Urinary bladder (tissue), 4 donors: ENCODE results near the gene PLXNC1. TPM values are rescaled to one million over a fixed set of nuclear protein-coding genes. Genes with fewer than 3 reads are reported as not detected.

ENCODE experiments used
- DNase-seq: peaks from one replicate; pipeline ENCODE4 v3.0.0-alpha.2; 2015; ENCODE audit errors: extremely low spot score
- H3K27ac ChIP-seq: one replicate; pipeline ENCODE4 v1.5.1; 2013; ENCODE audit warnings: low read depth, mild to moderate bottlenecking, moderate library complexity
- H3K36me3 ChIP-seq: one replicate; pipeline ENCODE4 v1.6.1; 2013; ENCODE audit warnings: mild to moderate bottlenecking, moderate library complexity; ENCODE audit not compliant: insufficient read depth
- H3K4me1 ChIP-seq: one replicate; pipeline ENCODE4 v1.6.1; 2013; ENCODE audit warnings: mild to moderate bottlenecking, moderate library complexity; ENCODE audit not compliant: insufficient read depth
- H3K4me3 ChIP-seq: one replicate; pipeline ENCODE4 v1.5.1; 2013; ENCODE audit warnings: low read depth, low read length
- WGBS: extraction: QIAGEN DNeasy Blood & Tissue Kit; methylation state at CpG from one replicate; pipeline ENCODE4 v1.1.7; 2013; 5-methylcytosine and 5-hydroxymethylcytosine counted together
- polyA plus RNA-seq: library from polyadenylated mRNA; stranded (reverse); fragments of 200-250 nt; gene quantifications from one replicate; pipeline ENCODE4 v1.2.3, GENCODE V29; 2013
- total RNA-seq: library from RNA; depleted of rRNA; stranded (reverse); fragments of >200 nt; gene quantifications from one replicate; pipeline ENCODE4 v1.2.3, GENCODE V29; 2014
- donor health status: healthy with polysubstance abuse.
- donor health status: healthy.

Gene PLXNC1
- total and polyA plus RNA-seq, 2 donors = 1.8 to 19.0 TPM

DNA sequence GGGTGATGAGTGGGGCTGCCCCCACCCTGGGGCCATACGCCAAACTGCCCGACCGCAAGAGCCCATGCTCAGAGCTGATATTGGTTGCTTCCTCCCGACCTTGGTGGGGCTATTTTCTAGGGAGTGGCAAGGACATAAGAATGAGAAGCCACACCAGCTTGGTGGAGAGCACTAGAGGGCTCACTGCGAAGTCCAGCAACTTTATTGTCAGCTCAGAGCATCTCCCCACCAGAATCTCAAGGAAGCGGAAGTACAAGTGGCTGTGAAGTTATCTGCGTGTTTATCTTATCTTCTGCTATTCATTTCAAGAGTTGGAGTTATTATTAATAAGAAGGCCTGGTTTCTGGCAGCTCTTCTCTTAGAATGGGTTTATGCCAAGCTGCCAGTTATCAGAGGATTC, 4.9 kb upstream of the PLXNC1 start:
- DNase-seq = no peak
- Histone ChIP-seq H3K27ac (no peak overlapping the region), H3K4me1 (no peaks in the 10 kb centered on the region), H3K4me3 (no peak overlapping the region), H3K36me3 (no peaks in the 10 kb centered on the region)
- WGBS = 69% methylated on average over 7 of the region's 7 CpGs

DNA sequence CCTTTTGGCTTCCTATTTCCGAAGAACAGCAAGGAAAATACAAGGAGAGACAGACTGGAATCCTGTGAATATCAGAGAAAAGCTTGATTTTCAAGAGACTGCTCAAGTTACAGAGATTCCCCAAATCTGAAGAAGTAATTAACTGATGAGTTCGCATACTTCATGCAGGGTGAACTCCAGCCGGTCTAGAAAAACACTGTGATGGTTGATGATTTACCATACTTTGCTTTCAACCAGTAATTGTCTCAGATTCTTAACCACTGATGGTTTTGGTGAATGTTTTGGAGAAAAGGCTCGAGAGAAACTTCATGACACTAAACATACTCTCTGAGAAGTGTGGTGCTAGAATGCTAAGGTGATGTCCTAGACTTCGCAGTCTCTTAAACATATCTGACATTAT, 4.4 kb upstream of the PLXNC1 start:
- 79% methylated on average over 5 of the region's 5 CpGs for WGBS

DNA sequence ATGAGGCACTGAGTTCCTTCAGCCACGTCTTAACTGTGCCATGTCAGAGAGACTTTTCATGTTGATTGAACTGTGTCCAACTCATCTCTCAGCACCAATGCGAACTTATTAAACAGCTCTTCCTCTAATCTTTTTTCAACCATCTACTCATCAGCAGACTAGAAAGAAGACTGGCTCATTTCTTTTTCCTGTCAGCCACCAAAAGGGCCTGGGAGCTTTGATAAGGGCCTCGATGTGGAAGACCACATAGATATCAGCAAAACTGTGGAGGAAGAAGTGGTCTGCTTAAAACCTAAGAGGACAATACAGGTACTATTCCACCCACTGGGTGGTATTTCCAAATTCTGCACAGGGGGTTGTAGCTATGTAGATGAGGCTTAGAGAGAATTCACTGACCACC, 3.6 kb upstream of the PLXNC1 start:
- DNase-seq = no peak
- H3K36me3 ChIP-seq = no peaks in the 10 kb centered on the region
- WGBS = 79% methylated on average over 3 of the region's 3 CpGs
- H3K4me1 ChIP-seq = peaks cover 2% of the 10 kb centered on the region
- no peak overlapping the region for H3K4me3 ChIP-seq
- no peak overlapping the region for H3K27ac ChIP-seq

More for the DNA sequence above, 4.4 kb upstream of the PLXNC1 start:
- H3K36me3 ChIP-seq = no peaks in the 10 kb centered on the region
- no peak overlapping the region for H3K27ac ChIP-seq
- no peak overlapping the region for H3K4me3 ChIP-seq
- no peak for DNase-seq
- peaks cover 2% of the 10 kb centered on the region for H3K4me1 ChIP-seq

DNA sequence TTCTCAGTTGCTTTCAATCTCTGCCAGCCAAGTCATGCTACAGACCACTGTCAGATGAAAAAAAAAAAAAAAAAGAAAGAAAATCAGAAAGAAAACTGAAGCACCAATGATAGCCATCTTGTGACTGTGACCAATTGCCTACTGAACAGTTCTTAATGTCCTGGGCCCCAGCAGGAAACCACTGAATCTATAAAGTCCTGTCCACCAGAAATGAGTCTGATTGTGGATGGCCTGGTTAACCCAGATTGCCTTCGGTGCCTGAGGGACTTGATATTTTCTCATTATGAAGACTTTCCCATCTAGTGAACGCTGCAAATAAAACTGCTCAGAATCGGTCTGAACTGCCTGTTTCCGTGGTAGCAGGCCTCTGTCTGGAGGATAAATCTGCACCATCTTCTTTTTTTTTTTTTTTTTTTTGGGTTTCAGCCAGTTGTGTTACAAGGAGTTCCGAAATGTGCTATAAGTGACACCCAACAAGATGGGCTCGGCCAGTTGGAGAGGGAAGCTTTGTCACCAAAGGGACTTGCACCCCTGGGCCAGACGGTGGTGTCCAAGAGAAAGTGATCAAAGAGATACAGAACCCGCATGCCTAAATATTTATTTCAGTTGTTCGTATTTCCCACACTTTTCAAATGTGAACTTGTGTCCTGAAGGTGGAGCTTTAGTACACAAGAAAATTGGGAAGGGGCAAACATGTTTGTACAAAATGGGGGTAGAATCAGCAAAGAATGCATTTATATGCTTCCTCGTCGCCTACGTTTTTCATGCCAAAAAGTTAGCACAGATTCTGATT, 3.0 kb upstream of the PLXNC1 start:
- no peak overlapping the region for H3K4me3 ChIP-seq
- peak; percentile 50 for DNase-seq

DNA sequence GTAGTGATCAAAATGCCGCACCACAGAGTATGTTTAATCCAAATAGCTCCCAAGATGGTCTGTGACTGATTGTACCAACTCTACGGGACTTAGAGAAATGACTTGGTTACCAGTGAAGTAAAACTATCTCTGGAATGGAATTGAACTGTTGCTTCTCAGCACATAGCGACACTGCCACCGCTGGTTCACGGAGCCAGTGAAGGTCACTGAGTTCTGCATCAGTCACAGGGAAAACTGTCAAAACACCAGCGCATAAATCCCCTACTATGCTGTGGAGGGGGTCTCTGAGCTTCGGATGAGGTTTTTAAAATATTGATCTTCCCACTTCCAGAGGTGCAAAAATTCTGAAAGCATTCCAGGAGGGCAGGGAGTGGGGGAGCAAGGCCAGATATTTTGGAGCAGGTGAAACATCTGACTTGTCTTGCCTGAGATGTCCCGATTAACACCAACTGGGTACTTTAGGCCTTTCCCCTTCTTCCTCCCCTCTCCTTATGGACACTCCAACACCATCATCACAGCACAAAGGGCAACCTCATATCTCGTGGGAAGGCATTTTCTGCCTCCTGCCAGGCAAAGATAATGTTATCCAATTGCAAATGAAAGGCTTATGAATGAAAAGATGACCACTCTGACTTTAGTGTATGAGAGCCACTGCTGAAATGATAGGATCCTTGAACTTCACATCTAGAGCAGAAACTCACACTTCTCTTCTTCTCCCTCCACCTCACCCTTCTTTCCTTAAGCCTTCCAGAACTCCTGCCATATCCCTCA, 2.0 kb upstream of the PLXNC1 start:
- Histone ChIP-seq H3K4me3 (no peak overlapping the region), H3K27ac (no peak overlapping the region), H3K4me1 (peaks cover 2% of the 10 kb centered on the region), H3K36me3 (no peaks in the 10 kb centered on the region)
- no peak for DNase-seq
- 90% methylated on average over 9 of the region's 9 CpGs for WGBS

More for the DNA sequence above, 3.0 kb upstream of the PLXNC1 start:
- Histone ChIP-seq H3K36me3 (no peaks in the 10 kb centered on the region), H3K4me1 (peaks cover 2% of the 10 kb centered on the region), H3K27ac (no peak overlapping the region)
- 42% methylated on average over 12 of the region's 12 CpGs for WGBS

DNA sequence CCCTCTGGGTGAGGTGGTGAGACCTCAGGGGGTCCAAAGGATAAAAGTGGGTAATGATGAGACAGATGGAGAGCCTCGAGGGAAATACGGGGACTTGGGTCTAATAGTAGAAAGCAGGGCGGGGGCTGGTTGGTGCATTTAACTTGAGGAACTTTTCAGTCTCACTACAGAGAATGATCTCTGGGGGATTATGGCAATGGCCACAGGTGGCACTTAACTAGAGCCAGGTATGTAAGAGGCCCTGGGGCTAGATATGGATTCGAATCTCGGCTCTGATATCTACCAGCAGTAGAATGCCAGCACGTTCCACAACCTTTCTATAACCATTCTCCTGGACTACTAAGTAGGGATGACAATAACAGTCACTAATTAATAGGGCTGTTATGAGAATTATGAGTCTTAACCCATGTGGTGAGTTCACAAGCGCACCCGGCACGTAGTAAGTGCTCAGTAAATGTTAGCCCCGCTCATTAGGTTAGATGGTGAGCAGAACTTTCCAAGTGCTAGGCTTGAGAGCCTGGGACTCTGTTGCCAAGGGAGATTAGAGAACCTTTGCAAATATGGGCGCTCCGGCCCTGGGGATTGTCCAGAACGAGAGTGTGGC, 888 bp upstream of the PLXNC1 start:
- no peak for DNase-seq
- 58% methylated on average over 13 of the region's 13 CpGs for whole genome bisulfite sequencing
- Histone ChIP-seq H3K36me3 (no peaks in the 10 kb centered on the region), H3K4me3 (peak overlapping the region; percentile 74), H3K27ac (no peak overlapping the region), H3K4me1 (peaks cover 2% of the 10 kb centered on the region)

DNA sequence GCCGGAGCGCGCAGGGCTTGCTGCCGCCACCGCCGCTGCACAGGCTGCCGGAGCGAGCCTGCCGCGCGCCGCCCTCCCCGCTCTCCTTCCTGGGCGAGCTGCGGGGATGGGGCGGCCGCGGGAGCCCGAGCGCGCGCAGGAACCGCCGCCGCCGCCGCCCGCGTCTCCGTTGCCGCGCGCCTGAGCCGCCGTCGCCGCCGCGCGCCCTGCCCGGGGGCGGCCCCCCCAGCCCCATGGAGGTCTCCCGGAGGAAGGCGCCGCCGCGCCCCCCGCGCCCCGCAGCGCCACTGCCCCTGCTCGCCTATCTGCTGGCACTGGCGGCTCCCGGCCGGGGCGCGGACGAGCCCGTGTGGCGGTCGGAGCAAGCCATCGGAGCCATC, 352 bp downstream of the PLXNC1 start:
- under 1% methylated on average over 62 of the region's 62 CpGs for WGBS
- Histone ChIP-seq H3K27ac (no peak overlapping the region), H3K4me3 (peak overlapping the region; percentile 74), H3K4me1 (peaks cover 2% of the 10 kb centered on the region), H3K36me3 (no peaks in the 10 kb centered on the region)
- no peak for DNase-seq

DNA sequence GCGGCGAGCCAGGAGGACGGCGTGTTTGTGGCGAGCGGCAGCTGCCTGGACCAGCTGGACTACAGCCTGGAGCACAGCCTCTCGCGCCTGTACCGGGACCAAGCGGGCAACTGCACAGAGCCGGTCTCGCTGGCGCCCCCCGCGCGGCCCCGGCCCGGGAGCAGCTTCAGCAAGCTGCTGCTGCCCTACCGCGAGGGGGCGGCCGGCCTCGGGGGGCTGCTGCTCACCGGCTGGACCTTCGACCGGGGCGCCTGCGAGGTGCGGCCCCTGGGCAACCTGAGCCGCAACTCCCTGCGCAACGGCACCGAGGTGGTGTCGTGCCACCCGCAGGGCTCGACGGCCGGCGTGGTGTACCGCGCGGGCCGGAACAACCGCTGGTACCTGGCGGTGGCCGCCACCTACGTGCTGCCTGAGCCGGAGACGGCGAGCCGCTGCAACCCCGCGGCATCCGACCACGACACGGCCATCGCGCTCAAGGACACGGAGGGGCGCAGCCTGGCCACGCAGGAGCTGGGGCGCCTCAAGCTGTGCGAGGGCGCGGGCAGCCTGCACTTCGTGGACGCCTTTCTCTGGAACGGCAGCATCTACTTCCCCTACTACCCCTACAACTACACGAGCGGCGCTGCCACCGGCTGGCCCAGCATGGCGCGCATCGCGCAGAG, 873 bp downstream of the PLXNC1 start:
- H3K4me1 ChIP-seq = peaks cover 2% of the 10 kb centered on the region
- peak overlapping the region; percentile 74 for H3K4me3 ChIP-seq
- 1% methylated on average over 76 of the region's 76 CpGs for WGBS
- no peaks in the 10 kb centered on the region for H3K36me3 ChIP-seq
- DNase-seq = no peak
- no peak overlapping the region for H3K27ac ChIP-seq

DNA sequence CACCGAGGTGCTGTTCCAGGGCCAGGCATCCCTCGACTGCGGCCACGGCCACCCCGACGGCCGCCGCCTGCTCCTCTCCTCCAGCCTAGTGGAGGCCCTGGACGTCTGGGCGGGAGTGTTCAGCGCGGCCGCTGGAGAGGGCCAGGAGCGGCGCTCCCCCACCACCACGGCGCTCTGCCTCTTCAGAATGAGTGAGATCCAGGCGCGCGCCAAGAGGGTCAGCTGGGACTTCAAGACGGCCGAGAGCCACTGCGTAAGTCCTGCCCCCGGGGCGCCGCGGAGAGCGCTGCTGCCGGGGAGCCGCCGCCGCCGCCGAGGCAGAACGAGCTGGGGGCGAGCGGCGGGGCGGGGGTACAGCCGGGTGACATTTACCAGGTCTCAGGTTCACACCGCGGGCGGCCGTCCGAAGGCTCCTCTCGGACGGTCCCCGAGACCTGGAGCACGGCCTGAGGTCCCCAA, 1.4 kb downstream of the PLXNC1 start:
- WGBS = under 1% methylated on average over 49 of the region's 49 CpGs
- no peak for DNase-seq
- Histone ChIP-seq H3K4me1 (peaks cover 2% of the 10 kb centered on the region), H3K27ac (no peak overlapping the region), H3K4me3 (peak overlapping the region; percentile 74), H3K36me3 (no peaks in the 10 kb centered on the region)

DNA sequence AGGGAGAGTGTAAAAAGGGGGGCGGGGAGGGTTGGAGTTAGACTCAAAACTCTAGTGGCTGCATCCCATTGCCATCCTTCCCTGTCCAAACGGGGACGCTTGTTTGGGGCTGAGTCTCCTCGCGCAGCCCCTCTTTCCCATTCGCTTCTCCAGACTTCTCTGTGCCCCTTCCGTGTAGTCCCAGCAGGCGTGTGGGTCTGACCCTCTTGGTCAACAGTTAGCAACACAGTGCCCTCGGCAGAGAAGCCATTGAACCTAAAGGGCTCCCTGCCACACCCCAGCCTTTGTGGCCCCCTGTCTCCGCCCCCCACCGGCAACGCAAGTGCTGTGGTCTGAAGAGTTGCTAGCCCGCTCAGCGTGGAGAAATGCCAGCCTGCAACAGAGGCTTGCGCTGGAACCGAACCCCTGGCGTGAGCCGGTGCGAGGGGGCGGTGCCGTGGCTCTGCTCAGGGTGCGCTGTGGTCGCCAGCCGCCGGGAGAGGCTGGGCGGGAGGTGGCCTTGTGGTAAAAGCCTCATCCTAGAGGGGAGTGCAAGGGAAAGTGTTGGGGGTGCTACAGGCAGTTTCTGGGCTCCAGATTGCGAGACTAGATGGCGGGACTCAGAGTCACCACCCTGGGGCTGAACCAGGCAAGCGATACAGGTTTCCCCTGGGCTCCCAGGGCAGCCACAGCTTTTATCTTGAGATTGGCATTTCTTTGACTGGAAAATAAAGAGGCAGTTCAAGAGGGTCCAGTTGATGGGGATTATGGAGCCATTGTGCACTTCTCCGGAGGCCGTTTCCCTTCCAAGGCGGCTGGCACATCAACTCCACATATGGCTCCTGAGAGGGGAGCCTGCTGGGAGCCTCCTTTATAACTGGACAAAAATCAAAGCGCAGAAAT, 2.1 kb downstream of the PLXNC1 start:
- peak overlapping the region; percentile 74 for H3K4me3 ChIP-seq
- WGBS = 14% methylated on average over 33 of the region's 33 CpGs
- no peak for DNase-seq
- H3K36me3 ChIP-seq = no peaks in the 10 kb centered on the region
- peaks cover 2% of the 10 kb centered on the region for H3K4me1 ChIP-seq
- no peak overlapping the region for H3K27ac ChIP-seq

DNA sequence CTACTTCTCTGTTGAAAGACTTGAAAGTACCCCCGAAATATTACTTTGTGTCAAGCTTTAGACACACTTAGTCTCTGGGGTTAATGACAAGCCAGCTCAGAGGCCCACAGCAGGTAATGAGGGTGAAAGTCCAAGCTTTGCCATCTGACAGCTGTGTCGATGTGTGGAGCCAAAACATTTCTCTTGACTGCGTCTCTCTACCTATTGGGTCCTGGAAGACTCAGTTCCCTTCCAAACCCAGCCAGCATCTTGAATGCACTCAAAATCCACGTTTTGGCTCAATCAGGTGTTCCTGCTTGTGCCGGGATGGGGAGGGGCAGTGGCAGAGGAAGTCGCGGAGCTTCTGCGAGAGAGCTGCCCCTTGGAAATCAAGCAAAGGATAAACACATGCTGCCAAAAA, 3.2 kb downstream of the PLXNC1 start:
- WGBS = 48% methylated on average over 8 of the region's 8 CpGs
- no peak overlapping the region for H3K27ac ChIP-seq
- no peaks in the 10 kb centered on the region for H3K36me3 ChIP-seq
- peaks cover 2% of the 10 kb centered on the region for H3K4me1 ChIP-seq
- no peak overlapping the region for H3K4me3 ChIP-seq
- DNase-seq = no peak

DNA sequence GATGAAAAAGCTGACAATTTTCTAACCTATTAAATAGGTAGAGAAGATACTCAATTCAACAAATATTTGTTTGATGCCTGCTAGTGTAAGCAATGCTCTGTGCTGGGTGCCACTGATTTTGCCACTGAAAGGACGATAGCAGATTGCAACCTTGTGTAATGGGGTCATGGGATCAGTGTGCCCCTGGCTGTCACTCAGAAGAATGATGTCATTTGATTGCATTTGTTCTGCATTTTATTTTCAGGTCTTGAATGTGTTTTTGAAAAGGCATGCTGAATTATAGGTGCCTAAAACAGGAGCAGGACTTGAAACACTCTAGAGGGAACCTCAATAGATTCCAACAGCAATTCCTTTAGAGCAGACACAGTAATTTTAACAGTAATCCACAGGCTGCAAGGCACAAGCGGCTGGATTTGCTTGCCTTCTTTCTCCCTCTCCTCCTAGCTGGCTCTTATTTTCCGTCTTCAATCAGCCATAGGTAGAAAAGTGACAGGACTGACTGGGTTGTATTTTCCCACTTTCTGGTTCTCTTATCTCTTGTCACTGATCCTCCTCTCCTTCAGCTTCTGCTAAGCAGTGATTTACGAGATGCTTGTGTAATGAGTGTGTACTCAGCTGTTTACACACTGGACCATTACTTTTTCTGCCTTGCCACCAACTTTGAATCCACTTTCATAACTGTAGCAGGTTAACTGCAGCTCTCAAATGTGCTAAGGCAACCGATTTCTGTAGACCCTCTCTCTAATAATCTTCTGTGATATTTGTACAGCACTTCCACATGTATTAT, 4.1 kb downstream of the PLXNC1 start:
- Histone ChIP-seq H3K27ac (no peak overlapping the region), H3K4me1 (peaks cover 2% of the 10 kb centered on the region), H3K4me3 (no peak overlapping the region), H3K36me3 (no peaks in the 10 kb centered on the region)
- 50% methylated on average over 5 of the region's 5 CpGs for WGBS
- no peak for DNase-seq
